Endothelial cell (in vitro differentiated cells): ENCODE measurements around the gene RUFY4. TPM values are rescaled to one million over a fixed set of nuclear protein-coding genes. Genes with fewer than 3 reads are reported as not detected.
A peak's percentile ranks its signal among the peaks of the same experiment; 100 is the strongest.

Experiments used
- DNase-seq: peaks from one replicate; pipeline ENCODE4 v3.0.0; 2021; ENCODE audit warnings: low spot score
- H3K27ac Mint-ChIP-seq: one replicate; pipeline ENCODE4 v1.8.0; 2021; ENCODE audit warnings: mixed read lengths, inconsistent platforms; ENCODE audit not compliant: unreplicated experiment
- H3K27me3 Mint-ChIP-seq: one replicate; pipeline ENCODE4 v1.8.0; 2021; ENCODE audit warnings: mild to moderate bottlenecking, moderate library complexity, mixed read lengths, inconsistent platforms; ENCODE audit not compliant: unreplicated experiment
- H3K36me3 Mint-ChIP-seq: one replicate; pipeline ENCODE4 v1.8.0; 2021; ENCODE audit warnings: mild to moderate bottlenecking, low read depth, mixed read lengths, inconsistent platforms; ENCODE audit not compliant: unreplicated experiment
- H3K4me1 Mint-ChIP-seq: one replicate; pipeline ENCODE4 v1.8.0; 2021; ENCODE audit warnings: mild to moderate bottlenecking, mixed read lengths, inconsistent platforms; ENCODE audit not compliant: unreplicated experiment
- H3K4me3 Mint-ChIP-seq: one replicate; pipeline ENCODE4 v1.8.0; 2021; ENCODE audit warnings: mild to moderate bottlenecking, mixed read lengths, inconsistent platforms; ENCODE audit not compliant: unreplicated experiment
- H3K9me3 Mint-ChIP-seq: one replicate; pipeline ENCODE4 v1.8.0; 2021; ENCODE audit warnings: mixed read lengths, inconsistent platforms; ENCODE audit not compliant: unreplicated experiment
- CTCF ChIP-seq: fragments of 200-600 bp; sonication (generic); IDR thresholded peaks from one replicate; pipeline ENCODE4 v1.5.0; 2021; ENCODE audit warnings: antibody characterized with exemption; ENCODE audit not compliant: unreplicated experiment
- total RNA-seq: library from RNA; stranded (reverse); fragmentation: NEBNext Ultra II Directional; extraction: Animal tissue kit (Norgen Biotek cat#: 25700); gene quantifications from one replicate; pipeline ENCODE4 v1.2.1, GENCODE V29; 2021; ENCODE audit not compliant: unreplicated experiment

Gene RUFY4
- total RNA-seq, 1 donor from 2014 or later, result not detected

DNA sequence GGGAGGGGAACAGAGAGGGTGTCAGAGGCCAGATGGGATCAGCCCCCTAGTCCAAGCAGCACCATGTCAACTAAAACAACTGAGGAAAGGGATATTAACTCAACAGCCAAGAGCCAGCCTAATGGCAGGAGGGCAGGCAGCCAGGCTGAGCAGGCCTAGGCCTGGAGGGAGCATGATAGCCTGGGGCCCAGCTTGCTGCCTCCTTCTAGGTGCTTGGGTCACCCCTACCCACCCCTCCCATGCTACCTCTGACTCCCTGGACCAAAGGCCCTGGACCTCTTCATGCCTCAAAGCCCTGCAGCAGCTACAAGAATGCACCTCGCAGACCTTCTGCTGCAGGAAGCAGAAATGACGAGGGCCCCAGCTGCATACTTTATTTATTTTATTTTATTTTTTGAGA lies 44.2 kb upstream of the RUFY4 start:
- Mint-ChIP-seq H3K4me3 (no peak overlapping the region), H3K27me3 (peaks cover 21% of the 10 kb centered on the region), H3K4me1 (peaks cover 17% of the 10 kb centered on the region), H3K36me3 (no peaks in the 10 kb centered on the region), H3K27ac (no peak overlapping the region), H3K9me3 (no peaks in the 10 kb centered on the region)
- TF ChIP-seq CTCF, result no peak
- no peak for DNase-seq

DNA sequence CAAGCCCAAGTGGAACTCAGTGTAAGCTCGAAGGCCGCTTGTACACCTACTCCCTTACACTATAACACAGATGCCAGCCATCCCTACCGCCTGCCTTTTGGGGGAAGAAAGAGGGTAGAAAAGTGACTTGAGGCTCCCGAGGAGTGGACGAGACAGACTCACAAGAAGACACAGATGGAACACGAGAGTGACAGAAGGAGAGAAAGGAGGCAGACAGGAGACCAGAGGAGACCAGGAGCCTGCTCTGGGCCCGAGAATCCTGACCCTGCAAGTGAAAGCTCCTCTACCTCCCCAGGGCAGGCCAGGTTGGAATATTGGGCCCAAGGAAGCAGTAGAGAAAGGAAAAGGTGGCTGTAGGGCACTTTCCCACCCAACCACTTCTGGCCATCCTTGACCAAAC lies 42.8 kb upstream of the RUFY4 start:
- Mint-ChIP-seq H3K27me3 (peaks cover 16% of the 10 kb centered on the region), H3K9me3 (no peaks in the 10 kb centered on the region)
- no peak for TF ChIP-seq CTCF

DNA sequence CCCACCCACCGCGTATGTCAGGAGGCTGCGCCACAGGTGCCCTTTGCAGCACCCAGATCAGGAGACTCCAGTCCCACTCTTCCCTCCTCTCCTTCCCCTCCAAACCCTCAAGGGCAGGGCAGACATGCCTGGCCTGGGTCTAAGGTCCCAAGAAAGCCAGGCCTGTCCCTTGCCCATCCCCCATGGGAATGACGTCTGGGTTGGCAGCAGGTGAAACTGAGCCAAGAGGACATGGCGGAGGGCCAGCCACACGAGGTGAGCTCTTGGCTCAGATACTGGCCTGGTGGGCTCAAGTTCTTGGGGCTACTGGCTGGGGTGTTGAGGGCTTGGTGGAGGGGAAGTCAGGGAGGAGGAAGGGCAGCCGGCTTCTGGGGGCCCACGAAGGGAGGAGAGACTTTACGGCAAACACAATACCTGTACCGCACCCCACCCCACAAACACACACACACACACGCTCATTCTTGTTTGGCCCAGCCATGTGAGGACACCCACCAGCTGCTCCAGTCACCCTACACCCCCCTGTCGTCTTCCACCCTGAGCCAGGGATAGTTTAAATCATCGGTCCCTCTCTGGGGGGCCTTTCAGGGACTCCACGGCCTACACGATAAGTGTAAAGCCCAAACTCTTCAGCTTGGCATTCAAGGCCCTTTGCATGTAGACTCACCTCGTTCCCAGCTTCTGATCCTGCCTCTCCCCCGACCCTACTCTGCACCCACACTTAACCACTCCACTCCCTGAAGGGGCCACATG lies 42.2 kb upstream of the RUFY4 start:
- Mint-ChIP-seq H3K36me3 (no peaks in the 10 kb centered on the region), H3K27ac (no peak overlapping the region), H3K4me1 (peaks cover 8% of the 10 kb centered on the region), H3K4me3 (no peak overlapping the region), H3K27me3 (peaks cover 16% of the 10 kb centered on the region), H3K9me3 (no peaks in the 10 kb centered on the region)
- DNase-seq, result peak; percentile 1
- no peak for TF ChIP-seq CTCF

More for the DNA sequence above, 42.8 kb upstream of the RUFY4 start:
- Mint-ChIP-seq H3K4me1 (peaks cover 8% of the 10 kb centered on the region), H3K36me3 (no peaks in the 10 kb centered on the region), H3K4me3 (no peak overlapping the region), H3K27ac (no peak overlapping the region)
- peak; percentile 1 for DNase-seq

GRCh38 chr2:218027426-218028188 lies 41.4 kb upstream of the RUFY4 start:
- no peak for DNase-seq
- TF ChIP-seq CTCF, result no peak
- peaks cover 20% of the 10 kb centered on the region for H3K27me3 Mint-ChIP-seq
- H3K9me3 Mint-ChIP-seq, result no peaks in the 10 kb centered on the region
- peaks cover 8% of the 10 kb centered on the region for H3K4me1 Mint-ChIP-seq
- no peaks in the 10 kb centered on the region for H3K36me3 Mint-ChIP-seq
- H3K4me3 Mint-ChIP-seq, result no peak overlapping the region
- no peak overlapping the region for H3K27ac Mint-ChIP-seq

- H3K27me3 Mint-ChIP-seq, result peaks cover 21% of the 10 kb centered on the region
- H3K36me3 Mint-ChIP-seq, result no peaks in the 10 kb centered on the region
- TF ChIP-seq CTCF, result no peak
- peaks cover 8% of the 10 kb centered on the region for H3K4me1 Mint-ChIP-seq
- H3K4me3 Mint-ChIP-seq, result no peak overlapping the region
- no peaks in the 10 kb centered on the region for H3K9me3 Mint-ChIP-seq
- no peak for DNase-seq
- peak overlapping the region; percentile 13 for H3K27ac Mint-ChIP-seq
Observed at GRCh38 chr2:218028189-218028495, 40.9 kb upstream of the RUFY4 start.
